A549 treated with AZD2906 at 1 μM for 4 hours (cell line): ENCODE results near the gene PRR19. TPM values are rescaled to one million over a fixed set of nuclear protein-coding genes. Genes with fewer than 3 reads are reported as not detected.

ENCODE experiments used
- total RNA-seq: library from RNA; stranded (reverse); fragments of 200-300 nt; extraction: Qiagen RNA extraction; gene quantifications from 5 replicates; pipeline ENCODE4 v1.2.3, GENCODE V29; 2022

Gene PRR19, protein sequence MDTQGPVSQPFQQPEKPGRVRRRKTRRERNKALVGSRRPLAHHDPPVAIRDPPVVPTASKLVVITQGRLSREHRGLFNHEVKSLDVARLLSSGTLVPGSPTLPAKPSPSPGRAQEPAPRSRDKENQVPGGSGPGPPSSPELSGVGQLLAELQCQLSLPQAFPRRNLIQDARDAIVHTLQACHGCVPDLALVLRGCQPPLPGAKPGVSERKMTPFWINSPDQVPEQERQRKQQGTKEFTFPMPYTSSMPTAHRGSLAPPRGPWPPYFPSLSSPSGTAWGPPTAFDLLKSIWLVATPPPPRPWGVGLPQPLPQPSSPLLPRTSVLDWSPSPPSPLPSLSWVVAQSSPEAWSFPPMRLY
- 3.6 to 5.2 TPM (median 3.9 TPM) in 5 replicates for total RNA-seq

DNA sequence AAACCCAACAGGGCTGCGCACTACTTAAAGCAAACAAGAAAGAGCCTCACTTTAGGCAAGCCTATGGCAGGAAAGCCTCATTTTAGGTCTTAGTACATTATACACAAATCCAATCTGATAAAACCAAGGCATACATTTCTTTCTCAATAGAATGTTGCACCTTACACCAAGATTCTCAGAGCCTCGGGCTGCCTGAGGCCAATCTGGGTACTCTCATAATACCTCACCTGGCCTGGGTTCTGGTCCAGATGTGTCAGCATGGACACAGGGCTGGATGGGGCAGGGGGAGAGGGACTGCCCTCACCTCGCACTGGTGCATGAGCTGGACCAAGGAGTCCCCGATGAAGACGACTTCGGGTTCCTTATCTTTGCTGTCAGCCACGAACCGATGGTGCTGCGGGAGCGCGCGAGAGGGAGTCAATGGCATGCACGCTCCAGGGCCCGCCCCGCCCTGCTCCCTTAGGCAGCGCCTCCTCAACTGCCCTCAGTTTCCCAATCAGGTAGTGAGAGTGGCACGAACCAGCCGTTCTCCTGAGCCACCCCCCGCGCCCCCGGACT lies at the start of gene PRR19:
TSS of gene PRR19 (plus strand) at position 487 of the 558 bp plus-strand sequence. CDS start 7,453 bp downstream, outside the sequence.

DNA sequence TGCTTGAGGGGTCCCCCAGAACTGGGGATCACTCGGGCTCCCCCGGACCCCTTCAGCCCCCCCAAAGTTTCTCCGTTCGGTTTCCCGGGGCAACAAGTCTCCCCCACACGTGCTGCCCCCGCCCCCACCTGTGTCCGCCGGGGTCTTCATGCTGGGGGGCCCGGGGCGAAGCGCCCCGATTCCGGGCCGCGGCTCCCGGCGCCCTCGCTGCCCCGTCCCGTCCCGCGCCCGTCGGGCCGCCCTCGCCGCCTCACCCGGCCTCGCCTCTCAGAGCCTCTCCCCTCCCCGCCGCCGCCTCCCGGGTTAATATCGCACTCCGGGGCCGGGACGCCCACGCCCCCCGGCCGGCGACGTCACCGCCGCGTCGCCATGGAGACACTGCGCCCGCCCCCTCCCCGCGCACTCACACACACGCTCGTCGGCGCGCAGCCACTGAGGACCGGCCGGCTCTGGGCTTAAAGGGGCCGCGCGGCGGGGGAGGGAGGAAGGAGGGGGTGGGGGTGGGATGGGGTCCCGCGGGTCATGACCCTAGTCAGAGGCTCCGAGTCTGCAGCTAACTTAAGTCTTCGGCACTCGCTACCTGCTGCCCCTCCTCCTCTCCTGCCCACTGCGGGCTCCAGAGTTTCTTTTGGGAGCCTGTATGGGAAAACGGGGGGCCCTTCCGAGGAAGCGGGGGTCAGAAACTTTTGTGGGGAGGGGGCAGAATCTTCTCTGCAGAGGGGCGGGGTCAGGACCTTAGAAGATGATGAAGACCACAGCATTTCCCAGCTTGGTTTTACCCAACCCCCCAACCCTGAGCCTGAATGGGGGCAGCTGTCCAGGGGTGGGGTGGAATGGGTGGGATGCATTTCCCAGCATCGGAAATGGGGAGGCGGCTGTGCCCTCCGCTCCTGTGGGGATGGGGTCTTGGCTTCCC lies 46.8 kb upstream of the PRR19 start, which contains the start of gene ERF:
TSS of gene ERF (minus strand) at position 279 of the 916 bp plus-strand sequence. CDS start at position 150, 129 bp downstream.

DNA sequence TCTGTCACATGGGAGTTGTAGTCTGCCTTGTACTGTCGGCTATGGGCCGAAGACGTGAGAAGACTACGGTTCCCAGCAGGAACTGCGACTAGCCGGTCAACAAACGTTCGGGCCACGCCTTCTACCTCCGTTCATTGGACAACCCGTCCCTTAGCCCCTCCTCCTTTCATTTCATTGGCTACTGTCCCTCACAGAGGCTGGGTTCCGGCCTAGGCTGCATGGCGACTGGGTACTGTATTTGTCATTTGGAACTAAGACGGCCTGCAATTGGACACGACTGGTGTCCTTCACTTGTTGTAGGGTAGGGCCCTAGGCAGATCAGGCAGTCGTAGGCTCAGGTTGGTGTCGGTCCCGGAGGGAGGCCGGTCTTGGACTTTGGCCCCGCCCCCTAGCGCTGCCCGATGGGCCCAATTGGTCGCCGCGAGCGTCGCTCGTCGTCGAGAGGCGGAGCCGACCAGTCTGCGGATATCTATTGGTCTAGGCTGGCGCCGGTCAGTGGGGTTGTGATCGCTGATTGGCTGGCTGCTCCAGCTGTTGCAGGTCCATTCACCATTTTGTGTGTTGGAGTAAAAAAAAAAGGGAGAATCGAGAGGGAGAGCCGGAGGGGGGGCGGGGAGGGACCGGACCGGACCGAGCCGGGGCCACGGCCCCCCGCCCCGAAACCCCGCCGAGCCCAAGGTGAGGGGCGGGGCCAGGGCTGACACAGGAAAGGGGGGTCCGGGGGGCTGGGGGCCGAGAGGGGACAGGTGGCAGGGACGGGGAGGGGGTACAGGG lies 33.0 kb upstream of the PRR19 start, which contains the start of gene CIC:
TSS of gene CIC (plus strand) at position 549 of the 774 bp plus-strand sequence. CDS start 2,532 bp downstream, outside the sequence.

DNA sequence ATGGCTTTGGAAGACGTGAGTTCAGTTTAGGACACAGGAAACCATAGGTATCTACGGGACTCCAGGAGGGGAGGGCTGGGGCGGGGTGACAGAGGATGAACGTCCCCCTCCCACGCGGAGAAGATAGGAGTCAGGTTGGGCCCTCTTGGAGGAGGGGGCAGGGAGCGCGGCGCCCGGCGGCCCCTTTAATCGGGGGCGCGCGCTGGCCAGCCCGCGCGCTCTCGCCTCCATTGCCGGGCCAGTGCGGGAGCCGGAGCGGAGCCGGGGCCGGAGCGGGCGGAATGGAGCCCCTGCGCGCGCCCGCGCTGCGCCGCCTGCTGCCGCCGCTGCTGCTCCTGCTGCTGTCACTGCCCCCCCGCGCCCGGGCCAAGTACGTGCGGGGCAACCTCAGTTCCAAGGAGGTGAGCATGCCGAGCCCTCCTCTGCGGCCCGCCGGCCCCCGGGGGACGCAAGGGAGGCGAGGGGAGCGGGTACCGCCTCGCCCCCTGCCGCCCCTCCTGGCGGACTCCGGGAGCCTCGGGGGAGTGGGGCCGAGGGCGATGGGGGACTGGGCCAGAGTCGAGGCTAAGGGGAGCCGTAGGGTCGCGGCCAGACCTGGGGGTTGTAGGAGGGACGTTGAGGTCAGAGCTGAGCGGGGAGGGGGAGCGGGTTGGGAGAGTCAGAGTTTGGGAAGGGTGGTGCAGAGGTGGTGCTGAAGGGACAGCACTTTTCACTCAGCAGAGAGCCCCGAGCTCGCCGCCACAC lies 11.3 kb downstream of the PRR19 start, which contains the start of gene TMEM145:
TSS of gene TMEM145 (plus strand) at position 214 of the 744 bp plus-strand sequence. CDS start at position 282, 68 bp downstream.

DNA sequence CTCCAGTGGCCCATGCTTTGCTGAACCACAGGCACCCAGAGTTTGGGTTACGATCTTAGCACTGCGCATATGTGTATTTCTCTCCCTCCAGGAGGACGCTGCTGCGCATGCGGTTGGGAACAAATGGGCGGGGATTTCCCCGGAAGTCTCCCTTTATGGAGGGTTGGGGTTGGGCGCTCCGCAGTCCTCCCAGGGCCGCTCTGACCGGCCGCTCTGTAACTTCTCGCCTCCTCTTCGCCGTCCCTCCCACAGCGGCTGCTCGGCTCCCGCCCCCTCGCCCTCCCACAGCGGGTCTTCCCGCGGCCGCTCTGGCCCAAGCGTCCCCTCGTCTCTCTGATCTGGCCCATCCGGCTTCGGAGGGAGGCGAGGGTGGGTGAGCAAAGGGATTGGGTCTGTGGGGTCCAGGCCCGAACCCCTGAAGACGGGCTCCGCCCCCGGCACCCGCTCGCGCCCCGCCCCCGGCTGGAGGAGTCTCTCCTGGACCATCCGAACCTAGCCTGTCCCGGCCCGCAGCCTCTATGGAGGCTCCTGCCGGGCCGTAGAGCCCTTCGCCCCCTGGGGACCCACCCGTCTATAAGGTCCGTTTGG lies 23.5 kb downstream of the PRR19 start, which contains the start of gene MEGF8:
TSS of gene MEGF8 (plus strand) at position 328 of the 588 bp plus-strand sequence. CDS start 609 bp downstream, outside the sequence.

Other genes starting within 250 kb of the PRR19 start
- gene GRIK5, start 231.9 kb upstream of the PRR19 start, total RNA-seq, result 0.23 to 0.66 TPM (median 0.42 TPM) in 5 replicates
- 30.3 to 40.3 TPM (median 37.8 TPM) in 5 replicates for gene ZNF574, start 226.0 kb upstream of the PRR19 start, total RNA-seq
- gene POU2F2, start 169.7 kb upstream of the PRR19 start, total RNA-seq, result 0.23 to 0.45 TPM (median 0.35 TPM) in 5 replicates
- gene DEDD2, start 84.5 kb upstream of the PRR19 start, total RNA-seq, result 49.9 to 75.1 TPM (median 69.0 TPM) in 5 replicates
- 18.6 to 21.0 TPM (median 20.2 TPM) in 5 replicates for gene ZNF526, start 81.8 kb upstream of the PRR19 start, total RNA-seq
- 107 to 154 TPM (median 149 TPM) in 5 replicates for gene GSK3A, start 59.5 kb upstream of the PRR19 start, total RNA-seq
- gene ERF, start 47.0 kb upstream of the PRR19 start, total RNA-seq, result 103 to 127 TPM (median 117 TPM) in 5 replicates
- gene CIC, start 32.9 kb upstream of the PRR19 start, total RNA-seq, result 41.0 to 51.7 TPM (median 50.3 TPM) in 5 replicates
- gene PAFAH1B3, start 492 bp downstream of the PRR19 start, total RNA-seq, result 121 to 152 TPM (median 151 TPM) in 5 replicates
- 3.0 to 4.5 TPM (median 3.3 TPM) in 5 replicates for gene TMEM145, start 11.2 kb downstream of the PRR19 start, total RNA-seq
- 21.0 to 25.3 TPM (median 24.2 TPM) in 5 replicates for gene MEGF8, start 23.5 kb downstream of the PRR19 start, total RNA-seq
- gene CNFN, start 88.2 kb downstream of the PRR19 start, total RNA-seq, result 32.9 to 50.8 TPM (median 46.3 TPM) in 5 replicates
- gene LIPE, start 125.3 kb downstream of the PRR19 start, total RNA-seq, result 1.4 to 2.1 TPM (median 1.6 TPM) in 5 replicates
- gene CXCL17, start 140.8 kb downstream of the PRR19 start, total RNA-seq, result 0.10 to 0.13 TPM (median 0.10 TPM) in 3 of 5 replicates, not detected in the others
- gene CEACAM1, start 226.3 kb downstream of the PRR19 start, total RNA-seq, result 1.7 to 2.3 TPM (median 2.0 TPM) in 5 replicates